Measurements from ENCODE around the gene PCBP4.

The PCBP4 gene

GRCh38 chr3:51955175-51955892 is 11.9 kb downstream of the PCBP4 start, which contains the start of gene GPR62:
Gene GPR62, plus strand, starts transcription at chr3:51955381. Its CDS starts 272 bp downstream, at chr3:51955653.
- Histone ChIP-seq H3K9me3 (ENCODE audit: control insufficient read depth, insufficient read depth, low read length) (no peaks in the 10 kb centered on the region), H3F3A (ENCODE audit: control insufficient read depth, insufficient read depth) (no peaks in the 10 kb centered on the region), H3K9me2 (replicated peaks; ENCODE audit: control insufficient read depth, low read length) (no peaks in the 10 kb centered on the region), H3K27me3 (ENCODE audit: control insufficient read depth, low read length) (peaks cover 10% of the 10 kb centered on the region; the same call in 1 of the 2 replicates), H4K20me1 (ENCODE audit: control insufficient read depth, insufficient read depth, low read depth, low read length) (no peaks in the 10 kb centered on the region), H3K4me1 (ENCODE audit: control insufficient read depth, low read length) (no peaks in the 10 kb centered on the region), H3K36me3 (ENCODE audit: control insufficient read depth, low read length) (no peaks in the 10 kb centered on the region), H3K4me3 (ENCODE audit: low read length) (no peak within 1 kb of the TSS), H3K4me2 (ENCODE audit: low read length) (no peak within 1 kb of the TSS), H3K79me2 (ENCODE audit: control insufficient read depth, low read length) (no peaks in the 10 kb centered on the region), H3K27ac (ENCODE audit: low read depth, low read length) (no peak within 1 kb of the TSS)
- TF ChIP-seq CTCF (IDR thresholded peaks at IDR 0.05; ENCODE audit: low read depth, low read length, poor library complexity, severe bottlenecking): no peak
- TF ChIP-seq EZH2phosphoT487 (IDR thresholded peaks at IDR 0.05; ENCODE audit: borderline replicate concordance, low read length): no peak

- Histone ChIP-seq H4K20me1 (ENCODE audit: control insufficient read depth, insufficient read depth, low read depth, low read length) (no peaks in the 10 kb centered on the region), H3K79me2 (ENCODE audit: control insufficient read depth, low read length) (no peaks in the 10 kb centered on the region), H3K4me1 (ENCODE audit: control insufficient read depth, low read length) (no peaks in the 10 kb centered on the region), H3K36me3 (ENCODE audit: control insufficient read depth, low read length) (no peaks in the 10 kb centered on the region), H3K4me2 (ENCODE audit: low read length) (no peak overlapping the region), H3K9me3 (ENCODE audit: control insufficient read depth, insufficient read depth, low read length) (no peaks in the 10 kb centered on the region), H3K27ac (ENCODE audit: low read depth, low read length) (no peak overlapping the region), H3K9me2 (replicated peaks; ENCODE audit: control insufficient read depth, low read length) (no peaks in the 10 kb centered on the region), H3K4me3 (ENCODE audit: low read length) (no peak overlapping the region), H3K27me3 (ENCODE audit: control insufficient read depth, low read length) (peaks cover 10% of the 10 kb centered on the region; the same call in 1 of the 2 replicates), H3F3A (ENCODE audit: control insufficient read depth, insufficient read depth) (no peaks in the 10 kb centered on the region)
- TF ChIP-seq CTCF (IDR thresholded peaks at IDR 0.05; ENCODE audit: low read depth, low read length, poor library complexity, severe bottlenecking): no peak
These were observed 12.5 kb downstream of the PCBP4 start for GRCh38 chr3:51954713-51955112.

GRCh38 chr3:51954105-51954504 is 13.1 kb downstream of the PCBP4 start:
- Histone ChIP-seq H3K9me3 (ENCODE audit: control insufficient read depth, insufficient read depth, low read length) (no peaks in the 10 kb centered on the region), H3K4me2 (ENCODE audit: low read length) (no peak overlapping the region), H4K20me1 (ENCODE audit: control insufficient read depth, insufficient read depth, low read depth, low read length) (no peaks in the 10 kb centered on the region), H3F3A (ENCODE audit: control insufficient read depth, insufficient read depth) (no peaks in the 10 kb centered on the region), H3K27me3 (ENCODE audit: control insufficient read depth, low read length) (peaks cover 10% of the 10 kb centered on the region; the same call in 1 of the 2 replicates), H3K4me1 (ENCODE audit: control insufficient read depth, low read length) (no peaks in the 10 kb centered on the region), H3K4me3 (ENCODE audit: low read length) (no peak overlapping the region), H3K79me2 (ENCODE audit: control insufficient read depth, low read length) (no peaks in the 10 kb centered on the region), H3K27ac (ENCODE audit: low read depth, low read length) (no peak overlapping the region), H3K36me3 (ENCODE audit: control insufficient read depth, low read length) (no peaks in the 10 kb centered on the region), H3K9me2 (replicated peaks; ENCODE audit: control insufficient read depth, low read length) (no peaks in the 10 kb centered on the region)
- TF ChIP-seq EZH2phosphoT487 (IDR thresholded peaks at IDR 0.05; ENCODE audit: borderline replicate concordance, low read length): no peak
- no peak for TF ChIP-seq CTCF (IDR thresholded peaks at IDR 0.05; ENCODE audit: low read depth, low read length, poor library complexity, severe bottlenecking)

Measured in DOHH2 (cell line).